ENCODE results near the gene MGLL.

DNA sequence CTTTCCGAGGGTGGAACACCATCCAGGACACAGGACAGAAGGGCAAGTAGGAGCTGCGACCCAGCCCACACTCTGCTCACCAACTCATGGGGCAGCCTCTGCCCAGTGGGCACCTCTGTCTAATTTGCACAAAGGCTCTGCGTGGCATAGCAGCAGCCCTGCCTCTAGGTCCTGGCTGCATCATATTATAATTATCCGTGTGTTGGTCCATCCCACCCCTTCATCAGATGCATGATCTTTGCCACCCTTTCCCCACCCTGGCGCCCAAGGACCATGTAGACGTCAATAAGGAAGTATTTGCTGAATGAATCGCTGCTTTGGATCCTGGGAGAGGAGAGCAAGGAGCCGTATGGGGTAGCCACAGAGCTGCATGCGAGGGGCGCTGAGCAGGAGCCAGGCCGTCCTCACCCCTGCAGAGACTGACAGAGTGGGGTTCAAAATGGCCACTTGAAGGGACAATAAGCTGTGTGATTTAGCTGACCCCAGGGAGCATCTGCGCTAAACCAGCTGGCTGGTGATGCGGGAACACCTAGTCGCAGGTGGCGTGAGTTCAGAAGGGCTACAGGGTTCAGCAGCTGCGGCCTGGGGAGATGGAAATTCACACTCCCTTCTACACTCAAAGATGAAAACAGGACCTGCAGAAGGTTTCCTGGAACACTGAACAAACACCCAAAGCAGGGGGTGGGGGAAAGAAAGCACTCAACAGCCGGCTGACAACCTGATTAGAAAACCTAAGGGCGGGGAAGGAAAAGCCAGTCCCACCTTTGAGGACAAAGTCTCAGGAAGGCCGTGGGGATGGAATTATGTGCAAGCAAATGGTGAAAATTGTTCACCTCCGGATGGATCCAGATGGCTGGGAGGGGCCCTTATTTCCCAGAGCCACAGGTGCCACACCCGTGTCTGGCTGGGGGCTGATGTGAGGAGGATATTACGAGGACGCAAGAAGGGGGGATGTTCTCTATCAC, 6.4 kb downstream of the MGLL start:
- TF ChIP-seq POLR2A (IDR thresholded peaks at IDR 0.05) (no peak), POLR2AphosphoS5 (IDR thresholded peaks at IDR 0.05) (no peak), EP300 (IDR thresholded peaks at IDR 0.05) (no peak)
- TF ChIP-seq, protein P1, sequence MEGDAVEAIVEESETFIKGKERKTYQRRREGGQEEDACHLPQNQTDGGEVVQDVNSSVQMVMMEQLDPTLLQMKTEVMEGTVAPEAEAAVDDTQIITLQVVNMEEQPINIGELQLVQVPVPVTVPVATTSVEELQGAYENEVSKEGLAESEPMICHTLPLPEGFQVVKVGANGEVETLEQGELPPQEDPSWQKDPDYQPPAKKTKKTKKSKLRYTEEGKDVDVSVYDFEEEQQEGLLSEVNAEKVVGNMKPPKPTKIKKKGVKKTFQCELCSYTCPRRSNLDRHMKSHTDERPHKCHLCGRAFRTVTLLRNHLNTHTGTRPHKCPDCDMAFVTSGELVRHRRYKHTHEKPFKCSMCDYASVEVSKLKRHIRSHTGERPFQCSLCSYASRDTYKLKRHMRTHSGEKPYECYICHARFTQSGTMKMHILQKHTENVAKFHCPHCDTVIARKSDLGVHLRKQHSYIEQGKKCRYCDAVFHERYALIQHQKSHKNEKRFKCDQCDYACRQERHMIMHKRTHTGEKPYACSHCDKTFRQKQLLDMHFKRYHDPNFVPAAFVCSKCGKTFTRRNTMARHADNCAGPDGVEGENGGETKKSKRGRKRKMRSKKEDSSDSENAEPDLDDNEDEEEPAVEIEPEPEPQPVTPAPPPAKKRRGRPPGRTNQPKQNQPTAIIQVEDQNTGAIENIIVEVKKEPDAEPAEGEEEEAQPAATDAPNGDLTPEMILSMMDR (IDR thresholded peaks at IDR 0.05) = no peak
